NB4 (cell line): ENCODE results near the gene TGDS.

ENCODE experiments used
- DNase-seq: peaks from one replicate; pipeline ENCODE4 v3.0.0; 2010; ENCODE audit warnings: low read depth
- H3K4me3 ChIP-seq: one replicate; pipeline ENCODE4 v1.5.1; 2011; ENCODE audit warnings: mild to moderate bottlenecking, low read depth, low read length, moderate library complexity
- CTCF ChIP-seq: IDR thresholded peaks from one replicate; pipeline ENCODE4 v1.5.1; 2012; ENCODE audit warnings: low read depth, low read length
- MYC ChIP-seq: IDR thresholded peaks from 2 replicates; pipeline ENCODE4 v1.6.1; 2011; ENCODE audit warnings: low read depth, low read length
- POLR2A ChIP-seq: IDR thresholded peaks from 2 replicates; pipeline ENCODE4 v1.6.1; 2011; ENCODE audit warnings: mild to moderate bottlenecking; ENCODE audit not compliant: insufficient read length; ENCODE audit errors: extremely low read depth
- TF ChIP-seq, protein P1 (sequence below): IDR thresholded peaks from 2 replicates; pipeline ENCODE4 v1.6.1; 2011; ENCODE audit warnings: low read depth, low read length

TGDS gene

DNA sequence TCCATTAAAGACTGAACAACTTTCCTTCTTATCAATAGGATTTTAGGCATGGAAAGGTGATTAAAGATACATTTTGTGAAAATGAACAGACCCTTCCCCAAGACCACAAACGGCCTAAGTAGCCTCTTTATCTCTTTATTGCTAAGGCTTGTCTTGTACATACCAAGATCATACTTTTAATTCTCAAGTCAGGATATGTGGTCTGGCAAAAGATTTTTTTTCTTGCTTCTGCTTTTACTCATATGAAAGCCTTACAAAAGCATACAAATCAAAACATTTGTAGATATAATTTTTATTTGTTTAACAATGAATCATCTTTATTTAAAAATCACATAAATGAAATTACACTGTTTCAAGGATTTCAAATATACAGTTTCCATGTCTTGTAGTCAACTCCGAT, 35.8 kb downstream of the TGDS start:
- TF ChIP-seq, protein P1, sequence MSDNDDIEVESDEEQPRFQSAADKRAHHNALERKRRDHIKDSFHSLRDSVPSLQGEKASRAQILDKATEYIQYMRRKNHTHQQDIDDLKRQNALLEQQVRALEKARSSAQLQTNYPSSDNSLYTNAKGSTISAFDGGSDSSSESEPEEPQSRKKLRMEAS = no peak
- no peak for TF ChIP-seq CTCF
- no peak for TF ChIP-seq POLR2A
- TF ChIP-seq MYC = no peak
- H3K4me3 ChIP-seq = no peak overlapping the region
- DNase-seq = no peak

GRCh38 chr13:94559222-94559795, 36.6 kb downstream of the TGDS start:
- TF ChIP-seq, protein P1 = no peak
- TF ChIP-seq POLR2A = no peak
- no peak for TF ChIP-seq CTCF
- no peak for TF ChIP-seq MYC
- H3K4me3 ChIP-seq = no peak overlapping the region
- DNase-seq = no peak

- DNase-seq = peak; percentile 25
- TF ChIP-seq, protein P1 = no peak
- TF ChIP-seq MYC (no peak), POLR2A (no peak), CTCF (no peak)
- no peak overlapping the region for H3K4me3 ChIP-seq
These were observed 37.2 kb downstream of the TGDS start for GRCh38 chr13:94558716-94559115.

GRCh38 chr13:94557684-94558235, 38.2 kb downstream of the TGDS start:
- TF ChIP-seq CTCF = no peak
- no peak for TF ChIP-seq POLR2A
- TF ChIP-seq, protein P1 = no peak
- no peak for TF ChIP-seq MYC
- no peak overlapping the region for H3K4me3 ChIP-seq
- DNase-seq = no peak

- no peak for DNase-seq
- no peak overlapping the region for H3K4me3 ChIP-seq
- TF ChIP-seq CTCF (no peak), POLR2A (no peak), MYC (no peak)
- TF ChIP-seq, protein P1 = no peak
These were observed 39.3 kb downstream of the TGDS start for GRCh38 chr13:94556621-94557020.
